ENCODE measurements around the gene PATL1. TPM values are rescaled to one million over a fixed set of nuclear protein-coding genes. Genes with fewer than 3 reads are reported as not detected.
"Not testable (repeated sequence)": the region's sequence is repeated elsewhere in the genome, so short reads cannot be mapped to it uniquely, and the experiment has no call there.

PATL1 gene, protein sequence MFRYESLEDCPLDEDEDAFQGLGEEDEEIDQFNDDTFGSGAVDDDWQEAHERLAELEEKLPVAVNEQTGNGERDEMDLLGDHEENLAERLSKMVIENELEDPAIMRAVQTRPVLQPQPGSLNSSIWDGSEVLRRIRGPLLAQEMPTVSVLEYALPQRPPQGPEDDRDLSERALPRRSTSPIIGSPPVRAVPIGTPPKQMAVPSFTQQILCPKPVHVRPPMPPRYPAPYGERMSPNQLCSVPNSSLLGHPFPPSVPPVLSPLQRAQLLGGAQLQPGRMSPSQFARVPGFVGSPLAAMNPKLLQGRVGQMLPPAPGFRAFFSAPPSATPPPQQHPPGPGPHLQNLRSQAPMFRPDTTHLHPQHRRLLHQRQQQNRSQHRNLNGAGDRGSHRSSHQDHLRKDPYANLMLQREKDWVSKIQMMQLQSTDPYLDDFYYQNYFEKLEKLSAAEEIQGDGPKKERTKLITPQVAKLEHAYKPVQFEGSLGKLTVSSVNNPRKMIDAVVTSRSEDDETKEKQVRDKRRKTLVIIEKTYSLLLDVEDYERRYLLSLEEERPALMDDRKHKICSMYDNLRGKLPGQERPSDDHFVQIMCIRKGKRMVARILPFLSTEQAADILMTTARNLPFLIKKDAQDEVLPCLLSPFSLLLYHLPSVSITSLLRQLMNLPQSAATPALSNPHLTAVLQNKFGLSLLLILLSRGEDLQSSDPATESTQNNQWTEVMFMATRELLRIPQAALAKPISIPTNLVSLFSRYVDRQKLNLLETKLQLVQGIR
- 8.4 and 9.9 TPM in 2 replicates for total RNA-seq (2014; rRNA removed; shearing (Covaris generic); ENCODE audit: low replicate concordance)

DNA sequence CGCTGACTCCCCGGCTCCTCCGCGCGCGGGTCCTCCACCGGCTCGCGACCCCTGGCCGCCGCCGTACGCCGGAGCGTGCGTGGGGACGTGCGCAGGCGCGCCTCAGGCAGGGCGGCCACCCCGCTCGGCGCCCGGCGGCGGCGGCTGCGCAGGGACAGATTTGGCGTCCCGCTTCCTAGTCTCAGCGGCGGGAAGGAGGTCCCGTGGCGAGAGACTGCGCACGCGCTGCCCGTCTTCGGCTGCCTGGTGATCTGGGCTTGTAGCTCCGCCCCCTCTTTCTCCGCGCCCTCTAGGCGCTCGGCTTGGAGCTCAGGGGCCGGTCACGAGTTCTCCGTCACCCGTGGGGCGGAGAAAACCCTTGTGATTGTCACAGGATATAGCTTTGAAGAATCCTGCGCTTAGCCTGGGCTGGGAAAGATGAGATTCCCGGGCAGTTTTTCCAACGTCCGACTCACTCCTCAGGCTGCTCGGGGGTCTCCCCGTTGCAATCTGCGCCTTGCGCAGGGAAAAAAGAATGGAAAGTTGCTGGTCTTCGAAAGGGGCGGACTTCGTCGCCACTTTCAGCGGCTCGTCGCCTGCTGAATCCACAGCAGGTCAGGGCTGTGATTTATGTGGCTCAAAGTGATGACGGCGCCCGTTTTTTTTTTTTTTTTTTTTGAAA lies at the start of gene PATL1:
PATL1 (minus strand) TSS at position 88 of the 661 bp plus-strand sequence. CDS start 142 bp downstream, outside the sequence.
- Histone ChIP-seq H3K4me3 (peak within 1 kb of the TSS; percentile 72), H3K36me3 (peaks cover 29% of the 10 kb centered on the region), H3K9me3 (no peaks in the 10 kb centered on the region), H3K27me3 (no peaks in the 10 kb centered on the region)
- DNase-seq: peak; percentile 98

DNA sequence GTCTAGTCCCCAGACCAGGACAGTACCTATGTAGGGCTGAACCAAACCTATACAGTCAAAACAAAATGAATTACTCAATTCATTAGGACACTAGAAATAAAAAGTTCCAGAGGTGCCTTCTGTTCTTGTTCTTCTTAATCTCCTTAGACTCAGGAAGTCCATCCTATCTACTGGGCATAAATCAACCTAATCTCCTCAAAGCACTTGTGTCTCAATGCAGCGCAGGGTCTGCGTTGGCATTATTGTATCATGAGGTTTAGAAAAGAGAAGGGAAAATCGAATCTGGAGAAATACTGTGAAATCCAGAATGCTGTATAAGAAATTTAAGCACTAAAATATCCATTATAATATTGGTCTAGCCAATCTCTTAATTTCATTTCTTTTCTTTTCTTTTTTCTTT lies 47.2 kb upstream of the PATL1 start:
- Histone ChIP-seq H3K27me3 (peaks cover 4% of the 10 kb centered on the region; the same call in 1 of the 2 replicates), H3K4me3 (no peak overlapping the region), H3K9me3 (no peaks in the 10 kb centered on the region), H3K36me3 (no peaks in the 10 kb centered on the region)
- no peak for DNase-seq

DNA sequence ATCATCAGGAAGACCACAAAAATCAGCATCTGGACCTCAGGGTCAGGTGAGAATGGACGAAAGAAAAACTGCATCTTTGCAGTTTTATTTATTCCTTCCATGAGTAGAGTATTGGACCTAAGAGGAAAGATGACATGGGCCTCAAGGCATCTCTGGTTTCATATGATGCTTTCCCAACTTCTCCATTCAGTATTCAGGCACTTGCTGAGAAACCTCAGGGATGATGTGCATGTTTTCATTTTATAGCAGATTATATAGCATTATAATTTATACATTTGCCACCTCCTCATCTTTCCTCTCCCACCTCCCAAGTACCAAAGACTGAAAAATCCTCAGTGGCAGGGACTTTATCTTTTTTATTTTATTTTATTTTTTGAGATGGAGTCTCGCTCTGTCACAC lies 44.9 kb upstream of the PATL1 start, which contains the start of gene OR10V1:
OR10V1 (minus strand) TSS at position 101 of the 400 bp plus-strand sequence; CDS start at position 101, 0 bp downstream.
- Histone ChIP-seq H3K36me3 (no peaks in the 10 kb centered on the region), H3K27me3 (peaks cover 4% of the 10 kb centered on the region; the same call in 1 of the 2 replicates), H3K9me3 (no peaks in the 10 kb centered on the region), H3K4me3 (no peak within 1 kb of the TSS)
- no peak for DNase-seq

DNA sequence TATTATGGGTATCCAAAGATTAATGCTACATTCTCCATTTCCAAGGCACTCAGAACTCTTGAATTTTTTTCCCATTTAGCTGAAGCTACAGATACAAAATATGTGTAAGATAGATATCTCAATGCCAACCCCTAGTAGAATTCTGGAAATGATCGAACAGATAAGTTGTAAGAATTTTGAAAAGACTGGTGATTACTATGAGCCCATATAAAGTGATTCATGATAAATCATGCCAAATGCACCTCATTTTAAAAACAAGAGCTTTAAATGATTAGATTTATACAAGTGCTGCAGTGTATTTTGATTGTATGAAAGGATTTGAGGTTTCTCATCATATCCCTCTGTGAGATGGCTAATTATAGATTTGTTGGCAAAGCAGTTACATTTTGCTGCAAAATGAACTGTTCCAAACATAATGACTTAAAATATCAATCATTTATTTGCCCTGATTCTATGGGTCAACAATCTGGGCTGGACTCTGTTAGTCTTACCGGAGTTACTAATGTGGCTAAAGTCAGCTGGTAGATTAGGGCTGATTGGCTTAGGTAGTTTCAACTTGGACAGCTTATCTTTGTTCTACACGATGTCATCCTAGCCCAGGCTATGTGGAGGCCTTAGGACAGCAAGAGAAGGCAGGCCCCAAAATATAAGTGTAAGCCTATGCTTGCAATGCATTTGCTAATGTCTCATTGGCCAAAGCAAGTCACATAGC lies 41.5 kb upstream of the PATL1 start:
- no peak for DNase-seq
- Histone ChIP-seq H3K4me3 (no peak overlapping the region), H3K27me3 (no peaks in the 10 kb centered on the region), H3K36me3 (no peaks in the 10 kb centered on the region), H3K9me3 (peaks cover 6% of the 10 kb centered on the region; the same call in 1 of the 2 replicates)

DNA sequence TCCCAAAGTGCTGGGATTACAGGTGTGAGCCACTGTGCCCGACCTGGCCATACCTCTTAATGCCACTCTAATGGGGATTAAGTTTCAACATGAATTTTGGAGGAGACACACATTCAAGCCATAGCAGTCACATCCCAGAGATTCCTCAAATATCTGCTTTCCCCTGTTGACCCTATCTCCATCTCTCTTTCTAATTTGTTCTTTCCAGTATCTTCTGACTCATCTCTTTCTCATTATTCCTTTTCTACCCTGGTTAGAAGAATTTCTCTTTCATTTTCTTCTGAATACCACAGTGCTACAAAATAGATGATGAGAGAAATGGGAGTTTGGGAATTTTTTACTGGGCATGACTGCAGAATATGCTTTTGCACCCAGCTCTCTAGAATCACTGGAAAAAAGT lies 39.7 kb upstream of the PATL1 start:
- Histone ChIP-seq H3K27me3 (no peaks in the 10 kb centered on the region), H3K9me3 (peaks cover 13% of the 10 kb centered on the region), H3K4me3 (no peak overlapping the region), H3K36me3 (no peaks in the 10 kb centered on the region)
- no peak for DNase-seq

DNA sequence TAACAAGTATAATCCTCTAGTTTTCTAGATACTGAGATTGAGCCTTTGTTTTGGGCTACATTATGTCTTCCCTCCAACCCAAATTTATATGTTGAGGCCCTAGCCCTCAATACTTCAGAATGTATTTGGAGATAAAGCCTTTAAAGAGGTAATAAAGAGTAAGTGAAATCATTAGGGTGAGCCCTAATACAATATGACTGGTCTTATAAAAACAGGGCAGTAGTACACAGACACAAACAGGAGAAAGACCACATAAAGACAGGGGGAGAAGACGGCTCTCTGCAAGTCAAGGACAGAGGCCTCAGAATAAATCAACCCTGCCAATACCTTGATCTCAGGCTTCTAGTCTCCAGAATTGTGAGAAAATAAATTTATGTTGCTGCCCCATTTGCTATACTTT lies 38.5 kb upstream of the PATL1 start:
- H3K9me3 ChIP-seq: peaks cover 13% of the 10 kb centered on the region
- no peaks in the 10 kb centered on the region for H3K27me3 ChIP-seq
- no peak for DNase-seq
- no peak overlapping the region for H3K4me3 ChIP-seq
- H3K36me3 ChIP-seq: no peaks in the 10 kb centered on the region

DNA sequence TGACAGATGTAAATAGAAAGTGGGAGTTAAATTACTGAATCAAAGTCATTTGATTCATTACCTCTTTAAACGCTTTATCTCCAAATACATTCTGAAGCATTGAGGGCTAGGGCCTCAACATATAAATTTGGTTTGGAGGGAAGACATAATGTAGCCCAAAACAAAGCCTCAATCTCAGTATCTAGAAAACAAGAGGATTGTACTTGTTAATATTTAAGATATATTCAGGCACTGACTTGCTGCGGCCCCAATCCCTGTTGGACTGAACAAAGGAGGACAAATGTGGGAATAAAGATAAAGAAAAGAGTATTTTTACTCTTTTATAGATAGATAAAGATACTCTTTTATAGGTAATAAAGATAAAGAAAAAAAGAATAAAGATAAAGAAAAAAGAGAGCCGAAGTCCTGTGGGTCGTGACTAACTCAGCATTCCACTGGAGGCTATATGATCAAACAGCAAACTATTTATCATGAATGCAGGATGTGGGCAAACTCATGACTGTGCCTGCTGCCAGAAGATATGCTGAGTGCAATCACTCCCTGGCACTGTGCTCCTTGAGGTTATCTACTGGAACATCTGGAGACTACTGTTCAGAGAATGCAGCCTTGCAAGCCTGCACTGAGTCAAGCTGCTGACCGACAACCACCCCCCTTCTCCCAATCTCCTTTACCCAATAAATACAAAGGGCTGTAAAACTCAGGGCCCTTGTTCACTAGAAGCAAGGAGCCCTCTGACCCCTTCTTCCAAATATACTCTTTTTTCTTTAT lies 37.9 kb upstream of the PATL1 start:
- H3K9me3 ChIP-seq: peaks cover 13% of the 10 kb centered on the region
- DNase-seq: peak; percentile 86
- H3K36me3 ChIP-seq: no peaks in the 10 kb centered on the region
- no peaks in the 10 kb centered on the region for H3K27me3 ChIP-seq
- H3K4me3 ChIP-seq: no peak overlapping the region

DNA sequence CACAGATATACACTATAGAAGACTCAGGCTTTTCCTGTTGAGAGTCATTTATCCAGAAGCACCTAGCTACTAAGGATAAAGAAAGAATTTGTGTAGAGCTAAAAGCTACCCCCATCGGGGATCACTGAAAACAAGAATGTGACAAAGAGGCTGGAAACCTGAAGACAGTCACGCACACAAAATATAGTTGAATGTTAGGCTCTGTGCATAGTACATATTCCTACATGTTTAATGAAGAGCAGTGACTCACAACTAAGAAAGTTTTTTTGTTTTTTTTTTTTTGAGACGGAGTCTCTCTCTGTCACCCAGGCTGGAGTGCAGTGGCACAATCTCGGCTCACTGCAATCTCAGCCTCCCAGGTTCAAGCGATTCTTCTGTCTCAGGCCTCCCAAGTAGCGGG lies 36.5 kb upstream of the PATL1 start:
- Histone ChIP-seq H3K27me3 (no peaks in the 10 kb centered on the region), H3K4me3 (no peak overlapping the region), H3K36me3 (no peaks in the 10 kb centered on the region), H3K9me3 (peaks cover 13% of the 10 kb centered on the region)
- no peak for DNase-seq

DNA sequence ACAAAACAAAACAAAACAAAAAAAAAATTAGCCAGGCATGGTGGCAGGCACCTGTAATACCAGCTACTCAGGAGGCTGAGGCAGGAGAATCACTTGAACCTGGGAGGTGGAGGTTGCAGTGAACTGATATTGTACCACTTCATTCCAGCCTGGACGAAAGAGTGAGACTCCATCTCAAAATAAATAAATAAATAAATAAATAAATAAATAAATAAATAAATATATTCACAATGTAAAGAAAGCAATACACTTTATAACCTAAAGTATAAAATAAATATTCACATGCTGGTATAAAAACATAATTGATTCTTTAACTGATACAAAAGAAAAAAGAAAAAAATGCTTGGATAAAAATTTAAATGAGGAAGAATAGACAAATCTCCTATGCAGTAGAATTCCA lies 34.7 kb upstream of the PATL1 start:
- H3K27me3 ChIP-seq, H3K4me3 ChIP-seq, H3K36me3 ChIP-seq, DNase-seq: not testable (repeated sequence)
- H3K9me3 ChIP-seq: peaks cover 12% of the 10 kb centered on the region

DNA sequence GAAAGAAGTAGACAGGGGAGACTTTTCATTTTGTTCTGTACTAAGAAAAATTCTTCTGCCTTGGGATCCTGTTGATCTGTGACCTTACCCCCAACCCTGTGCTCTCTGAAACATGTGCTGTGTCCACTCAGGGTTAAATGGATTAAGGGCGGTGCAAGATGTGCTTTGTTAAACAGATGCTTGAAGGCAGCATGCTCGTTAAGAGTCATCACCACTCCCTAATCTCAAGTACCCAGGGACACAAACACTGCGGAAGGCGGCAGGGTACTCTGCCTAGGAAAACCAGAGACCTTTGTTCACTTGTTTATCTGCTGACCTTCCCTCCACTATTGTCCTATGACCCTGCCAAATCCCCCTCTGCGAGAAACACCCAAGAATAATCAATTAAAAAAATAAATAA lies 31.3 kb upstream of the PATL1 start:
- H3K36me3 ChIP-seq, H3K4me3 ChIP-seq, H3K9me3 ChIP-seq, H3K27me3 ChIP-seq, DNase-seq: not testable (repeated sequence)

DNA sequence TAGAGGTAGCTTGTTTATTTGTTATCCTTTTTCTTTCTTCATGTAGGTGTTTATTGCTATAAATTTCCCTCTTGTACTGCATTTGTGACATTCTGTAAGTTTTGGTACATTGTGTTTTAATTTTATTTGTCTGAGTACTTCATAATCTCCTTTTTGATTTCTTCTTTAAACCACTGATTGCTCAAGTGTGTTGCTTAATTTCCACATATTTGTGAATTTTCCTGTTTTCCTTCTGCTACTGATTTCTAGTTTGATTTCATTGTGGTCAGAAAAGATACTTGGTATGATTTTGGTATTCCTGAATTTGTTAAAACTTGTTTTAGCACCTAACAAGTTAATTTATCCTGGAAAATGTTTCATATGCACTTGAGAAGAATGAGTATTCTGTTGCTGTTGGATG lies 29.7 kb upstream of the PATL1 start:
- Histone ChIP-seq H3K36me3 (no peaks in the 10 kb centered on the region), H3K4me3 (no peak overlapping the region), H3K27me3 (no peaks in the 10 kb centered on the region), H3K9me3 (no peaks in the 10 kb centered on the region)
- no peak for DNase-seq

DNA sequence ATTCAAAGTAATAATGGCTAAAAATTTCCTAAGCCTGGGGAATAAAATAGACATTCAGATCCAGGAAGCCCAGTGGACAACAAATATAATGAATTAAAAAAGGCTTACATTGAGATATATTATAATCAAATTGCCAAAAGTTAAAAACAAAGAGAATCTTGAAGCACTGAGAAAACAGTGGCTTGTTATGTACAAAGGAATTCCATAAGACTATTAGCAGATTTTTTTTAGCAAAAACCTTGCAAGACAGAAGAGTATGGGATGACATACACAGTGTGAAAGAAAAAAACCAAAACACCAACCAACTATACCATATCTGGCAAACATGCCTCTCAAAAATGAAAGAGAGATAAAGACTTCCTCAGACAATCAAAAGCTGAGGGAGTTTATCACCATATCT lies 24.1 kb upstream of the PATL1 start:
- DNase-seq: no peak
- Histone ChIP-seq H3K9me3 (peaks cover 12% of the 10 kb centered on the region), H3K36me3 (no peaks in the 10 kb centered on the region), H3K27me3 (no peaks in the 10 kb centered on the region), H3K4me3 (no peak overlapping the region)

DNA sequence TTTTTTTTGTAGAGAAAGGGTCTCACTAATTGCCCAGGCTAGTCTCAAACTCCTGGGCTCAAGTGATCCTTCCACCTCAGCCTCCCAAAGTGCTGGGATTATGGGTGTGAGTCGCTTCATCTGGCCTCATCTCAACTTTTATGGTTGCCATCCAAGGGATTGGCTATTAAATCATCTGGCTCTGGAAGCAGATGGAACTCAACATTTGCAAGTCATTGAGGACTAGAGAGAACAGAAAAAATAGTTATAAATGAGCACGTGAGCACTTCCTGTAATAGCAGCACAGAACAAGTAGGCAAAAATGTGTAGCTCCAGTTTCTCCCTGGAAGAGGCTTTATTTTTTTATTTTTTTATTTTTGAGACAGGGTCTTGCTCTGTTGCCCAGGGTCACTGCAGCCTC lies 22.3 kb upstream of the PATL1 start:
- H3K4me3 ChIP-seq: no peak overlapping the region
- DNase-seq: no peak

DNA sequence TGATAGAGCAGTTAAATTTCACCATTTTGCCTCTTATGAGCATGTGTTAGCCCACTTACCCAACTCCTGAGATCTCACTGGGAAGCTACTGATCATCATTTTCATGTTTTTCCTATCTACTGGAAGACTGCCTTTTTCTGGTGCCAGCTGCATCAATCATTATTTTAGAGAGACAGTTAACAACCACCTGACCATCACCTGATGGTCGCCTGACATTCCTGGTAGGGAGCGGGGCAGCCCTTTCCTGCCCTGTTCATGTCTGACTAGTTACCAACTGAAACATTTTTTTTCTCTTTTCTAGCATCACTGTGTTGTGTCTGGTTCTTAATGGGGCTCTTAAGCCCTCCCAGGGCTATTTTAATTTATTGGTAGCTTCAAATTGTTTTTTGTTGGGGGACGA lies 20.2 kb upstream of the PATL1 start:
- Histone ChIP-seq H3K4me3 (no peak overlapping the region), H3K27me3 (no peaks in the 10 kb centered on the region), H3K9me3 (peaks cover 12% of the 10 kb centered on the region), H3K36me3 (no peaks in the 10 kb centered on the region)
- DNase-seq: no peak

More for the DNA sequence above, 22.3 kb upstream of the PATL1 start:
- Histone ChIP-seq H3K27me3 (no peaks in the 10 kb centered on the region), H3K9me3 (peaks cover 12% of the 10 kb centered on the region), H3K36me3 (no peaks in the 10 kb centered on the region)

DNA sequence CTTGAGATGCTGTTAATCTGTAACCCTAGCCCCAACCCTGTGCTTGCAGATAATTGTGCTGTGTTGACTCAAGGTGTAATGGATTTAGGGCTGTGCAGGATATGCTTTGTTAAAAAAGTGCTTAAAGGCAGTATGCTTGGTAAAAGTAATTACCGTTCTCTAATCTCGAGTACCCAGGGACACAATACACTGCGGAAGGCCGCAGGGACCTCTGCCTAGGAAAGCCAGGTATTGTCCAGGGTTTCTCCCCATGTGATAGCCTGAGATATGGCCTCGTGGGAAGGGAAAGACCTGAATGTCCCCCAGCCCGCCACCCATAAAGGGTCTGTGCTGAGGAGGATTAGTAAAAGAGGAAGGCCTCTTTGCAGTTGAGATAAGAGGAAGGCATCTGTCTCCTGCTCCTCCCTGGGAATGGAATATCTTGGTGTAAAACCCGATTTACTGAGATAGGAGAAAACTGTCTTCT lies 12.5 kb upstream of the PATL1 start:
- DNase-seq, H3K36me3 ChIP-seq, H3K4me3 ChIP-seq, H3K9me3 ChIP-seq, H3K27me3 ChIP-seq: not testable (repeated sequence)

Data from MG63 (cell line).